ENCODE measurements around the gene FBXW11.

DNA sequence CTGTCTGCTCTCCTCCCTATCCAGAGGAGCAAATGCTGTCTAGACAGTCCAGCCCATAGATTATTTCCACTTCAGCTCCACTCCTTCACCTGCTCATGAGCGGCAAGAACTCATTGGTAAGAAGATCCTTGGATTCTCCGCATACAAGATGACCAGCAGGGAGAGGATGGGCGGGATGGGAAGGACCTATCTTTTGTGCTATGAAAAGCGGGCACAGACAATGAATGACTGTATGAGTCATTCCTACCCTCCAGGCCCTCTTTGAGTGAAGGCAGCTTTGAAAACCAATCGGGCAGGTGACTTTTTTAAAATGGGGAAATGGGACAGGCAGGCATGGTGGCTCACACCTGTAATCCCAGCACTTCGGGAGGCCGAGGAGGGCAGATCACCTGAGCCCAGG lies 171.4 kb downstream of the FBXW11 start:
- TF ChIP-seq, protein P1, sequence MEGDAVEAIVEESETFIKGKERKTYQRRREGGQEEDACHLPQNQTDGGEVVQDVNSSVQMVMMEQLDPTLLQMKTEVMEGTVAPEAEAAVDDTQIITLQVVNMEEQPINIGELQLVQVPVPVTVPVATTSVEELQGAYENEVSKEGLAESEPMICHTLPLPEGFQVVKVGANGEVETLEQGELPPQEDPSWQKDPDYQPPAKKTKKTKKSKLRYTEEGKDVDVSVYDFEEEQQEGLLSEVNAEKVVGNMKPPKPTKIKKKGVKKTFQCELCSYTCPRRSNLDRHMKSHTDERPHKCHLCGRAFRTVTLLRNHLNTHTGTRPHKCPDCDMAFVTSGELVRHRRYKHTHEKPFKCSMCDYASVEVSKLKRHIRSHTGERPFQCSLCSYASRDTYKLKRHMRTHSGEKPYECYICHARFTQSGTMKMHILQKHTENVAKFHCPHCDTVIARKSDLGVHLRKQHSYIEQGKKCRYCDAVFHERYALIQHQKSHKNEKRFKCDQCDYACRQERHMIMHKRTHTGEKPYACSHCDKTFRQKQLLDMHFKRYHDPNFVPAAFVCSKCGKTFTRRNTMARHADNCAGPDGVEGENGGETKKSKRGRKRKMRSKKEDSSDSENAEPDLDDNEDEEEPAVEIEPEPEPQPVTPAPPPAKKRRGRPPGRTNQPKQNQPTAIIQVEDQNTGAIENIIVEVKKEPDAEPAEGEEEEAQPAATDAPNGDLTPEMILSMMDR (IDR thresholded peaks at IDR 0.05): no peak
- TF ChIP-seq POLR2A (IDR thresholded peaks at IDR 0.05): no peak
